NOMO-1 treated with DMSO at 0.1 percent for 48 hours (cell line): ENCODE data around the gene MFF.
"Not testable (repeated sequence)": the region's sequence is repeated elsewhere in the genome, so short reads cannot be mapped to it uniquely, and the experiment has no call there.

Experiments
- DNase-seq: peaks from one replicate; lab custom pipeline; 2025; ENCODE audit not compliant: unreplicated experiment; lab: John Stamatoyannopoulos, UW

The MFF gene

GRCh38 chr2:227335713-227336112 lies 10.7 kb downstream of the MFF start:
- DNase-seq: peak; percentile 42

GRCh38 chr2:227337442-227337841 lies 12.4 kb downstream of the MFF start:
- no peak for DNase-seq

GRCh38 chr2:227339098-227339599 lies 14.1 kb downstream of the MFF start:
- DNase-seq: no peak

GRCh38 chr2:227340106-227340505 lies 15.1 kb downstream of the MFF start:
- DNase-seq: no peak

GRCh38 chr2:227341553-227341952 lies 16.5 kb downstream of the MFF start:
- DNase-seq: no peak

- DNase-seq: peak; percentile 41
Observed at GRCh38 chr2:227344231-227344630, 19.2 kb downstream of the MFF start.

GRCh38 chr2:227347117-227347516 lies 22.1 kb downstream of the MFF start:
- DNase-seq: no peak

- DNase-seq: no peak
Observed at GRCh38 chr2:227348324-227348723, 23.3 kb downstream of the MFF start.

GRCh38 chr2:227349989-227350612 lies 25.1 kb downstream of the MFF start:
- no peak for DNase-seq

GRCh38 chr2:227351639-227352038 lies 26.6 kb downstream of the MFF start:
- no peak for DNase-seq

GRCh38 chr2:227360351-227360750 lies 35.3 kb downstream of the MFF start:
- DNase-seq: no peak

- peak; percentile 19 for DNase-seq
Observed at GRCh38 chr2:227363756-227364155, 38.7 kb downstream of the MFF start.

- DNase-seq: not testable (repeated sequence)
Observed at GRCh38 chr2:227364585-227365263, 39.7 kb downstream of the MFF start.

- DNase-seq: no peak
Observed at GRCh38 chr2:227365833-227366232, 40.8 kb downstream of the MFF start.

- DNase-seq: peak; percentile 47
Observed at GRCh38 chr2:227366769-227367426, 41.8 kb downstream of the MFF start.

- DNase-seq: no peak
Observed at GRCh38 chr2:227367427-227367795, 42.4 kb downstream of the MFF start.

GRCh38 chr2:227368574-227368973 lies 43.5 kb downstream of the MFF start:
- peak; percentile 34 for DNase-seq

- peak; percentile 11 for DNase-seq
Observed at GRCh38 chr2:227370092-227370491, 45.0 kb downstream of the MFF start.

GRCh38 chr2:227370791-227371312 lies 45.8 kb downstream of the MFF start:
- peak; percentile 90 for DNase-seq

- no peak for DNase-seq
Observed at GRCh38 chr2:227373389-227373788, 48.3 kb downstream of the MFF start.

- peak; percentile 89 for DNase-seq
Observed at GRCh38 chr2:227374158-227374557, 49.1 kb downstream of the MFF start.
